Neural progenitor cell (in vitro differentiated cells): Measurements from ENCODE around the gene CASQ1.

Experiments
- CTCF ChIP-seq: fragments of 200-600 bp; sonication (generic); IDR thresholded peaks from 2 replicates; pipeline ENCODE4 v1.5.1; 2017; ENCODE audit warnings: antibody characterized with exemption, mild to moderate bottlenecking
- EZH2 ChIP-seq: fragments of 200-600 bp; sonication (generic); IDR thresholded peaks from 2 replicates; pipeline ENCODE4 v1.6.1; 2017; ENCODE audit warnings: antibody characterized with exemption, mild to moderate bottlenecking, moderate library complexity

DNA sequence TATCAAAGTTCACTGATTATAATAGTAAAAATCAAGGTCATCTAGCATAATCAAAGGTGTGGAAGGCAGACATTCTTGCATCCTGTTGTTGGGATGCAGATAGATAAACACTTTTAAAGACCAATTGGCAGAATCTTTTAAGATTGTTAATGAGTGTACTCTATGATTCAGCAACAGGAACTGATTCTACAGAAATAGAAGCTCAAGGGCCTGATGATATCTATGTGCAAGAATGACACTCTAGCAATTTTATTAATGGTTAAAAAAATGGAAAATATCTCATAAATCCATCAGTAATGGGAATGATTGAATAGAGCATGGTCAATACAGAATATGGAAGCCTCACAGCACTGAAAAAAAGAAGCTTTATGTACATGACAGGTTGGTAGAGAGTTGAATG, 41.1 kb upstream of the CASQ1 start:
- no peak for TF ChIP-seq CTCF
- TF ChIP-seq EZH2 = no peak
